Fibroblast of lung (primary cell): ENCODE data around the gene ATP6V0C. TPM values are rescaled to one million over a fixed set of nuclear protein-coding genes. Genes with fewer than 3 reads are reported as not detected.
"Not testable (repeated sequence)": the region's sequence is repeated elsewhere in the genome, so short reads cannot be mapped to it uniquely, and the experiment has no call there.

Experiments
- DNase-seq, 2 donors: peaks; one replicate each; pipeline versions ENCODE4 v3.0.0 to v3.0.0-alpha.2; 2010; ENCODE audit warnings: low read depth in 2 of 2
- H2AFZ ChIP-seq: 2 replicates; pipeline ENCODE4 v1.5.1; 2012; ENCODE audit warnings: low read length, control low read depth, inconsistent platforms
- H3K27ac ChIP-seq: 2 replicates; pipeline ENCODE4 v1.5.1; 2011; ENCODE audit warnings: low read length, control low read depth; ENCODE audit not compliant: insufficient read depth
- H3K27me3 ChIP-seq: 2 replicates; pipeline ENCODE4 v1.5.1; 2011; ENCODE audit warnings: mild to moderate bottlenecking, low read length; ENCODE audit not compliant: control insufficient read depth, insufficient read depth
- H3K36me3 ChIP-seq: 2 replicates; pipeline ENCODE4 v1.5.1; 2011; ENCODE audit warnings: low read length; ENCODE audit not compliant: control insufficient read depth, insufficient read depth
- H3K4me1 ChIP-seq: 2 replicates; pipeline ENCODE4 v1.5.1; 2011; ENCODE audit warnings: low read length; ENCODE audit not compliant: control insufficient read depth, insufficient read depth; ENCODE audit errors: extremely low read depth
- H3K4me2 ChIP-seq: 2 replicates; pipeline ENCODE4 v1.5.1; 2011; ENCODE audit warnings: low read length, control low read depth; ENCODE audit not compliant: insufficient read depth; ENCODE audit errors: extremely low read depth
- H3K4me3 ChIP-seq, 4 experiments: fragments of 200-600 bp in 1 of 4; sonication (generic) in 1 of 4; replicated peaks in 1 of 4; 2 replicates each; pipeline ENCODE4 v1.5.1; 2011 to 2016; ENCODE audit warnings: low read length in 4 of 4, low read depth in 3 of 4, mild to moderate bottlenecking in 3 of 4, control low read depth in 2 of 4, inconsistent platforms in 1 of 4, mixed read lengths in 1 of 4; ENCODE audit not compliant: insufficient read depth in 1 of 4; ENCODE audit errors: control extremely low read depth in 1 of 4
- H3K79me2 ChIP-seq: 2 replicates; pipeline ENCODE4 v1.5.1; 2012; ENCODE audit warnings: mild to moderate bottlenecking, low read length, inconsistent platforms; ENCODE audit not compliant: control insufficient read depth, insufficient read depth
- H3K9ac ChIP-seq: 2 replicates; pipeline ENCODE4 v1.5.1; 2011; ENCODE audit warnings: mild to moderate bottlenecking, low read length, control low read depth; ENCODE audit not compliant: insufficient read depth
- H3K9me3 ChIP-seq: 2 replicates; pipeline ENCODE4 v1.5.1; 2012; ENCODE audit warnings: low read depth, low read length; ENCODE audit not compliant: control insufficient read depth, insufficient read depth
- H4K20me1 ChIP-seq: 2 replicates; pipeline ENCODE4 v1.5.1; 2011; ENCODE audit warnings: low read length; ENCODE audit not compliant: control insufficient read depth, insufficient read depth; ENCODE audit errors: extremely low read depth
- polyA plus RNA-seq, 2 donors: library from polyadenylated mRNA; depleted of rRNA in 1 of 2; stranded (reverse) in 1 of 2; unstranded in 1 of 2; fragments of >200 nt; gene quantifications; 2 replicates each; pipeline ENCODE4 v1.2.1, GENCODE V29; 2011 to 2012; ENCODE audit warnings: missing spikeins in 1 of 2
- total RNA-seq: library from RNA; depleted of rRNA; stranded (reverse); fragments of >200 nt; gene quantifications from 2 replicates; pipeline ENCODE4 v1.2.1, GENCODE V29; 2014
- TF ChIP-seq, protein P1 (sequence below), 2 donors: IDR thresholded peaks in 1 of 2; conservative IDR thresholded peaks in 1 of 2; 1 replicate in 1 of 2; 2 replicates in 1 of 2; pipeline ENCODE4 v1.5.1; 2011 to 2012; ENCODE audit warnings: low read length in 2 of 2, control low read depth in 1 of 2, inconsistent platforms in 1 of 2, low read depth in 1 of 2, mild to moderate bottlenecking in 1 of 2

ATP6V0C gene
- total and polyA plus RNA-seq, 2 donors (not counting 1 experiment from before 2014, with no cell fraction given) = 11.2 to 43.0 TPM

DNA sequence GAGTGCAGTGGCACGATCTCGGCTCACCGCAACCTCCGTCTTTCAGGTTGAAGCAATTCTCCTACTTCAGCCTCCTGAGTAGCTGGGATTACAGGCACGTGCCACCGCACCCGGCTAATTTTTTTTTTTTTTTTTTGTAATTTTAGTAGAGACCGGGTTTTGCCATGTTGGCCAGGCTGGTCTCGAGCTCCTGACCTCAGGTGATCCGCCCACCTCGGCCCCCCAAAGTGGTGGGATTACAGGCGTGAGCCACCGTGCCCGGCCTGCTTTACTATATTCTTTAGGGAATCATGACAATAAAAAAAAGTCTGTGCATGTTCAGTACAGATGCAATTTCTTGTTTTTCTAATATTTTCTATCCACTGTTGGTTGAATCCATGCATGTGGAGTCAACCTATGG lies 30.0 kb downstream of the ATP6V0C start:
- not testable (repeated sequence) for H3K4me2 ChIP-seq, H2AFZ ChIP-seq, DNase-seq, H3K9me3 ChIP-seq, H3K4me3 ChIP-seq, H3K36me3 ChIP-seq, H3K27ac ChIP-seq, H3K9ac ChIP-seq, H4K20me1 ChIP-seq, H3K27me3 ChIP-seq
- peaks cover 17% of the 10 kb centered on the region for H3K4me1 ChIP-seq
- peaks cover 55% of the 10 kb centered on the region for H3K79me2 ChIP-seq

DNA sequence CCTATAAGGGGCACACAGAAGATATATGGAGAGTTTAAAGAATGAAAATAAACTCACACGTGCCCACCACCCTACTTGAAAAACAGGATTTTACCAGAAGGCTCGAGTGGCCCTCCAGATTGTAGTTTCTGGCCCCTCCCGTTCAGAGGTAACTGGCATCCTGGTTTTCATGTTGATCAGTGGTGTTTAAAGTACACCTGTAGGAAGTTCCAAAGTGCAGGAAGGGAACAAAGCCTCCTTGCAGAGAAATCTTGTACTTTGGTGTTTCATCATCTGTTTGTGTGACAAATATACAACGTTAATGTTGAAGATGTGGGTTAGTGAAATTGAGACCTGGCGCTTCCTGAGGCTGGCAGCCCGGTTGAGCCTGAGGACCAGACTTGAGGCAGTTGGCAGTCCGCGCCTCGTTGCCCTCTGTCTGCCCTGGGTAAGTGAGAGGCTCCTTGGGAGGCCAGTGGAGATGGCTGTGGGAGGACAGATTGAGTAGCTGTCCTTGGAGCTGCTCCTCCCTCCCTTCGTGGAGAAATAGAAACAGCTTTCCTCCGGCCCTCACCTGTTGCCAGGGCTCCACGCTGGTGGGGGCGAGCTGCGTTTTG lies 36.6 kb downstream of the ATP6V0C start:
- not testable (repeated sequence) for H3K9me3 ChIP-seq, H3K4me1 ChIP-seq, H3K9ac ChIP-seq, H3K27me3 ChIP-seq, DNase-seq, H3K27ac ChIP-seq, H3K4me2 ChIP-seq, H4K20me1 ChIP-seq, H3K4me3 ChIP-seq, H3K36me3 ChIP-seq, H2AFZ ChIP-seq
- peaks cover 16% of the 10 kb centered on the region for H3K79me2 ChIP-seq

DNA sequence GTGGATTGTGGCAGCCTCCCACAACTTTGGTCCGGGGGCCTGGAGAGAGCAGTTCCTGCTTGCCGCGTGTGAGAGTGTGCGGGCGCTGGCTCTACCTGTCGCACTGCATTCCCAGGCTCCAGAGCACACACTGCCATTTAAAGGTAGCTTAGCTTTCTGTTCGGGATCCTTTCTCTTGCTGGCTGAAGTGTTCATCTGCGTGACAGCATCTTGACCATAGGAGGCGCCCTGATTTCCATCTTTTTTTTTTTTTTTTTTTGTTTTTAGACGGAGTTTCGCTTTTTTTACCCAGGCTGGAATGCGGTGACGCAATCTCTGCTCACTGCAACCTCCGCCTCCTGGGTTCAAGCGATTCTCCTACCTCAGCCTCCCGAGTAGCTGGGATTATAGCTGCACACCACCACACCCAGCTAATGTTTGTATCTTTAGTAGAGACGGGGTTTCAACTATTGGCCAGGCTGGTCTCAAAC lies 37.7 kb downstream of the ATP6V0C start:
- H2AFZ ChIP-seq, H3K79me2 ChIP-seq, H3K4me1 ChIP-seq, H3K27me3 ChIP-seq, H3K36me3 ChIP-seq, H3K9ac ChIP-seq, H3K27ac ChIP-seq, H3K4me2 ChIP-seq, H3K9me3 ChIP-seq, H3K4me3 ChIP-seq, H4K20me1 ChIP-seq: not testable (repeated sequence)
- DNase-seq = peak in 1 of 2 donors; percentile 41
- TF ChIP-seq, protein P1, sequence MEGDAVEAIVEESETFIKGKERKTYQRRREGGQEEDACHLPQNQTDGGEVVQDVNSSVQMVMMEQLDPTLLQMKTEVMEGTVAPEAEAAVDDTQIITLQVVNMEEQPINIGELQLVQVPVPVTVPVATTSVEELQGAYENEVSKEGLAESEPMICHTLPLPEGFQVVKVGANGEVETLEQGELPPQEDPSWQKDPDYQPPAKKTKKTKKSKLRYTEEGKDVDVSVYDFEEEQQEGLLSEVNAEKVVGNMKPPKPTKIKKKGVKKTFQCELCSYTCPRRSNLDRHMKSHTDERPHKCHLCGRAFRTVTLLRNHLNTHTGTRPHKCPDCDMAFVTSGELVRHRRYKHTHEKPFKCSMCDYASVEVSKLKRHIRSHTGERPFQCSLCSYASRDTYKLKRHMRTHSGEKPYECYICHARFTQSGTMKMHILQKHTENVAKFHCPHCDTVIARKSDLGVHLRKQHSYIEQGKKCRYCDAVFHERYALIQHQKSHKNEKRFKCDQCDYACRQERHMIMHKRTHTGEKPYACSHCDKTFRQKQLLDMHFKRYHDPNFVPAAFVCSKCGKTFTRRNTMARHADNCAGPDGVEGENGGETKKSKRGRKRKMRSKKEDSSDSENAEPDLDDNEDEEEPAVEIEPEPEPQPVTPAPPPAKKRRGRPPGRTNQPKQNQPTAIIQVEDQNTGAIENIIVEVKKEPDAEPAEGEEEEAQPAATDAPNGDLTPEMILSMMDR (conservative IDR thresholded peaks at IDR 0.05 in 1 of 2, IDR thresholded peaks at IDR 0.05 in 1 of 2; ENCODE audit: low read depth in 1 of 2, low read length in 2 of 2) = peak in 1 of 2 donors; percentile 15

DNA sequence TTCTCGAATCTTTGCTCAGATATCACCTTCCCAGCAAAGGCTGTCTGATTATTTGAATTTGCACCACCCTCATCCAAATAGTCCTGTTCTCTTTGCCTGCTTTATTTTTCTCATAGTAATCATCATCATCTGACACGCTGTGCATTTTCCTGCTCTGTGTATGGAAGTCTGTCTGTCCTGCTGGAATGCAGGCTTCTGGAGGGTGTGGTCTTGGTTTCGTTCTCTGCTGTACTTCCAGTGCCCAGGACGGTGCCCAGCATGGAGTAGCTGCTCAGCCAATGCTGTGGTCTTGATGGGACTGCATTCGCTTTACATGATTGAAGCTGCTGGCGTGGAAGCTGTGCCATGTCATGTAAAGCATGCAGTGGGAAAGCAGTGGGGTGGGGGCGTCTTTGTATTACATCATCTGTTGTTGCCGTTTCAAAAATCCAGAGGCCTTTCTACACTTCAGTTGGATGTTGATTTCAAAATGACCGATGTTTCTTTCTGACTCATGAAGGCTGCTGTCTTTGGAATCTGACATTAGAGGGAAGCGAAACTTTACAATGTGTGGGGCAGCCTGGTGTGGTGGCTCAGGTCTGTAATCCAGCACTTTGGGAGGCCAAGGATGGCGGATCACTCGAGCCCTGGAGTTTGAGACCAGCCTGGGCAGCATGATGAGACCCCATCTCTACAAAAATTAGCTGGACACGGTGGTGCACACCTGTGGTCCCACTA lies 41.1 kb downstream of the ATP6V0C start:
- DNase-seq, H3K9me3 ChIP-seq, H2AFZ ChIP-seq: not testable (repeated sequence)

DNA sequence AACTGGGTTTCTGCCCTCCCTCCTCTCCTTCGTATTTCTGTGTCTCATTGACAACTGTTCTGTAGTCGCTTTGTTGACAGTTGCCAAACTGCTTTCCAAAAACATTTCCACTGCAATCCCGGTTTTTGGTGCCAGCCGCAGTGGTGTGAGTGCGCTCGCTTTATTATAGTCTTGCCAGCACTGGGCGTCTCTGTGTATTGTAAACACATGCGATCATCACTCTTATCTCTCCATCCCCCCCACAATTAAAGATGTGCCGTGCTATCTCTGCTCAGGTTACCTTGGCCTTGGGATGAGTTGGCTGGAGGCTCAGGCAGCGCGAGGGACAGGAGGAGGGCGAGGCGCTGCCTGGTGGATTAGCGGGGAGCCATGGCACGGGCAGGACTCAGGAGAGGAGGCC lies 43.4 kb downstream of the ATP6V0C start:
- H3K9ac ChIP-seq, H2AFZ ChIP-seq, H3K79me2 ChIP-seq, DNase-seq, H3K4me2 ChIP-seq, H3K27me3 ChIP-seq, H3K9me3 ChIP-seq, H3K36me3 ChIP-seq, H3K4me1 ChIP-seq, H3K4me3 ChIP-seq, H3K27ac ChIP-seq, H4K20me1 ChIP-seq: not testable (repeated sequence)

More for the DNA sequence above, 41.1 kb downstream of the ATP6V0C start:
- H3K79me2 ChIP-seq, H3K27ac ChIP-seq, H3K4me3 ChIP-seq, H3K27me3 ChIP-seq, H4K20me1 ChIP-seq, H3K4me2 ChIP-seq, H3K36me3 ChIP-seq, H3K9ac ChIP-seq, H3K4me1 ChIP-seq: not testable (repeated sequence)

DNA sequence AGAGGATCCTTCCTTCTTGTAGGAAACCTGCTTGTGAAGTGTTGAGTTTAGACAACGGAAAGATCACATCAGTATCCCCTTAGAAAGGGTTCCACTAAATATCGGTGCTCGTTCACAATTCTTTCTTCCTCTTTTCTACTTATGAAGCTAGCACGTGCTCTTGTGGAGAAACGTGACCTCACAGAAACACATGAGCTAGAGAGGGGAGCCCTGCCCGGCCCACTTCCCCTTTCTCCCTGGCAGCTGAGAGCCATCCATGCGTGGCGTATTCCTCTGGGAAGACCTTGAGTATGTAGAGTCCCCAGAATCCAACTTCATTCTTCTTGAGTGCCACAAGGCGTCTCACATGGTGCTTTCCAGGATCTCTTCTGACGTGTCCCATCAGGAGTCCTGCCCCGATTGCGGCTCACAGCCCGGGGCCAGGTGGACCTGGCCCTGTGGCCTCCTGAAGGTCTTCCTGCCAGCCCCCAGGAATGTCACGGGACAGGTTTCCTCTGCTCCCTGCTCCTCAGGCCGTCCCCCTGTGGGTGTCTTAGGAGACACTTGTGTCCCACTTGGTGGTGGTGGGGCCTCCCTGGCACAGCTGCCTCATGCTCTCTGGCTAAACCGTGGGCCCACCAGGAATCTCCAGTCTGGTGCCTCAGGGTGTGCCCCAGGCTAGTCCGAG lies 46.5 kb downstream of the ATP6V0C start:
- not testable (repeated sequence) for DNase-seq, H3K9ac ChIP-seq, H3K27me3 ChIP-seq, H3K4me3 ChIP-seq, H3K4me2 ChIP-seq, H3K79me2 ChIP-seq, H3K9me3 ChIP-seq, H4K20me1 ChIP-seq, H3K36me3 ChIP-seq, H2AFZ ChIP-seq, H3K4me1 ChIP-seq, H3K27ac ChIP-seq
